Astrocyte (in vitro differentiated cells and primary cell): Measurements from ENCODE around the gene MAPK10.

Experiments
- CTCF ChIP-seq: IDR thresholded peaks from 2 replicates; pipeline ENCODE4 v1.5.1; 2011; ENCODE audit warnings: low read depth, mild to moderate bottlenecking, inconsistent platforms, low read length, moderate library complexity; ENCODE audit not compliant: insufficient read depth
- EZH2 ChIP-seq: IDR thresholded peaks from 2 replicates; pipeline ENCODE4 v1.6.1; 2012; ENCODE audit warnings: mild to moderate bottlenecking, low read length, inconsistent platforms; ENCODE audit not compliant: insufficient read depth

- TF ChIP-seq EZH2 (no peak), CTCF (no peak)
These were observed 396.6 kb downstream of the MAPK10 start for GRCh38 chr4:85963231-85963630.
